ENCODE results near the gene LINGO4. TPM values are rescaled to one million over a fixed set of nuclear protein-coding genes. Genes with fewer than 3 reads are reported as not detected.

The LINGO4 gene
- total RNA-seq, 6 experiments from 2014 or later = 0.12 to 0.37 (median 0.18) TPM

- 53% methylated on average over 5 of the region's 6 CpGs for WGBS (ENCODE audit: insufficient coverage, low coverage, low lambda C conversion rate, missing lambda C conversion rate)
- peak in 1 of 4 donors; percentile 15 for ATAC-seq
- intact Hi-C loops (cut with DNase I) = loop anchor here in 1 of 2 donors (10.0 kb wide), 1 partner anchor 261 kb away; no protein-coding TSS in a partner anchor
- H3K27me3 ChIP-seq = no peaks in the 10 kb centered on the region
- no peaks in the 10 kb centered on the region for H3K9me3 ChIP-seq
- no peaks in the 10 kb centered on the region for H3K36me3 ChIP-seq
- H3K27ac ChIP-seq = no peak overlapping the region
- TF ChIP-seq POLR2A (IDR thresholded peaks at IDR 0.05) = no peak
- no peak for TF ChIP-seq CTCF (IDR thresholded peaks at IDR 0.05)
- H3K4me3 ChIP-seq = no peak overlapping the region
- DNase-seq = peak in 1 of 3 donors; percentile 6
- no peaks in the 10 kb centered on the region for H3K4me1 ChIP-seq
Observed at GRCh38 chr1:151846062-151846568, 40.9 kb upstream of the LINGO4 start.

- no peaks in the 10 kb centered on the region for H3K27me3 ChIP-seq
- H3K4me1 ChIP-seq = peaks cover 0 to 16% (median 3%) of the 10 kb centered on the region in 4 donors
- intact Hi-C loops (cut with DNase I) = loop anchor here in 1 of 2 donors (10.0 kb wide), 1 partner anchor 259 kb away; no protein-coding TSS in a partner anchor
Observed at GRCh38 chr1:151843398-151843797, 38.2 kb upstream of the LINGO4 start.

GRCh38 chr1:151841141-151841540 is 35.9 kb upstream of the LINGO4 start:
- Histone ChIP-seq H3K27ac (no peak overlapping the region), H3K9me3 (no peaks in the 10 kb centered on the region), H3K4me3 (no peak overlapping the region), H3K36me3 (no peaks in the 10 kb centered on the region), H3K27me3 (no peaks in the 10 kb centered on the region), H3K4me1 (peaks cover 0 to 24% (median 4%) of the 10 kb centered on the region in 4 donors)
- no peak for TF ChIP-seq CTCF (IDR thresholded peaks at IDR 0.05)
- no peak for TF ChIP-seq POLR2A (IDR thresholded peaks at IDR 0.05)
- no peak for ATAC-seq
- 100% methylated on average over 2 of the region's 2 CpGs for WGBS (ENCODE audit: insufficient coverage, low coverage, low lambda C conversion rate, missing lambda C conversion rate)
- intact Hi-C loops (cut with DNase I) = loop anchor here in 1 of 2 donors (10.0 kb wide), 1 partner anchor 256 kb away; no protein-coding TSS in a partner anchor
- no peak for DNase-seq

More at GRCh38 chr1:151843398-151843797, 38.2 kb upstream of the LINGO4 start:
- no peak overlapping the region for H3K4me3 ChIP-seq
- no peak for TF ChIP-seq CTCF (IDR thresholded peaks at IDR 0.05)
- H3K36me3 ChIP-seq = no peaks in the 10 kb centered on the region
- DNase-seq = no peak
- H3K27ac ChIP-seq = no peak overlapping the region
- no peak for ATAC-seq
- H3K9me3 ChIP-seq = no peaks in the 10 kb centered on the region
- 59% methylated on average over 2 of the region's 2 CpGs for WGBS (ENCODE audit: insufficient coverage, low coverage, low lambda C conversion rate, missing lambda C conversion rate)

GRCh38 chr1:151840421-151840820 is 35.2 kb upstream of the LINGO4 start:
- DNase-seq (no peak), ATAC-seq (no peak)
- Histone ChIP-seq H3K36me3 (no peaks in the 10 kb centered on the region), H3K9me3 (no peaks in the 10 kb centered on the region), H3K27me3 (no peaks in the 10 kb centered on the region), H3K27ac (no peak overlapping the region), H3K4me3 (no peak overlapping the region), H3K4me1 (peaks cover 0 to 32% (median 8%) of the 10 kb centered on the region in 4 donors)
- TF ChIP-seq POLR2A (IDR thresholded peaks at IDR 0.05) (no peak), CTCF (IDR thresholded peaks at IDR 0.05) (no peak)
- intact Hi-C loops (cut with DNase I) = loop anchor here in 1 of 2 donors (10.0 kb wide), 1 partner anchor 256 kb away; no protein-coding TSS in a partner anchor
